Measurements from ENCODE around the gene FBLN5. TPM values are rescaled to one million over a fixed set of nuclear protein-coding genes. Genes with fewer than 3 reads are reported as not detected.
A peak's percentile ranks its signal among the peaks of the same experiment; 100 is the strongest.

The FBLN5 gene
- polyA plus RNA-seq, 2 donors: 3.3 to 9.7 TPM

GRCh38 chr14:91918186-91918883 lies 29.2 kb downstream of the FBLN5 start:
- 62% methylated on average over 5 of the region's 5 CpGs for WGBS, 2 donors
- Histone ChIP-seq H3K9me3 (ENCODE audit: control insufficient read depth in 2 of 2, insufficient read depth in 1 of 2, low read depth in 1 of 2, low read length in 1 of 2) (peaks cover 0 to 2% of the 10 kb centered on the region in 2 donors), H3K4me1 (ENCODE audit: control insufficient read depth in 2 of 2, insufficient read depth in 2 of 2, low read length in 1 of 2) (peaks cover 0 to 2% of the 10 kb centered on the region in 2 donors), H3K27ac (ENCODE audit: low read depth in 2 of 2, low read length in 1 of 2) (peak overlapping the region in 1 of 2 donors; percentile 2), H3K4me3 (ENCODE audit: low read depth in 1 of 2, low read length in 2 of 2) (no peak overlapping the region), H3K27me3 (ENCODE audit: control insufficient read depth in 1 of 2, insufficient read depth in 2 of 2, low read length in 2 of 2) (no peaks in the 10 kb centered on the region), H3K36me3 (ENCODE audit: control insufficient read depth in 2 of 2, insufficient read depth in 2 of 2, low read length in 1 of 2) (no peaks in the 10 kb centered on the region)

- Histone ChIP-seq H3K27ac (ENCODE audit: low read depth in 2 of 2, low read length in 1 of 2) (no peak overlapping the region), H3K4me1 (ENCODE audit: control insufficient read depth in 2 of 2, insufficient read depth in 2 of 2, low read length in 1 of 2) (no peaks in the 10 kb centered on the region), H3K9me3 (ENCODE audit: control insufficient read depth in 2 of 2, insufficient read depth in 1 of 2, low read depth in 1 of 2, low read length in 1 of 2) (peaks cover 0 to 3% of the 10 kb centered on the region in 2 donors), H3K36me3 (ENCODE audit: control insufficient read depth in 2 of 2, insufficient read depth in 2 of 2, low read length in 1 of 2) (peaks cover 0 to 2% of the 10 kb centered on the region in 2 donors), H3K27me3 (ENCODE audit: control insufficient read depth in 1 of 2, insufficient read depth in 2 of 2, low read length in 2 of 2) (no peaks in the 10 kb centered on the region), H3K4me3 (ENCODE audit: low read depth in 1 of 2, low read length in 2 of 2) (no peak overlapping the region)
- WGBS, 2 donors: 64 to 72% methylated on average over 5 of the region's 5 CpGs
These were observed 35.5 kb downstream of the FBLN5 start for GRCh38 chr14:91912035-91912434.

GRCh38 chr14:91911474-91912032 lies 35.9 kb downstream of the FBLN5 start:
- H3K4me1 ChIP-seq (ENCODE audit: control insufficient read depth in 2 of 2, insufficient read depth in 2 of 2, low read length in 1 of 2): no peaks in the 10 kb centered on the region
- H3K4me3 ChIP-seq (ENCODE audit: low read depth in 1 of 2, low read length in 2 of 2): no peak overlapping the region
- no peaks in the 10 kb centered on the region for H3K27me3 ChIP-seq (ENCODE audit: control insufficient read depth in 1 of 2, insufficient read depth in 2 of 2, low read length in 2 of 2)
- H3K9me3 ChIP-seq (ENCODE audit: control insufficient read depth in 2 of 2, insufficient read depth in 1 of 2, low read depth in 1 of 2, low read length in 1 of 2): peaks cover 0 to 3% of the 10 kb centered on the region in 2 donors
- H3K27ac ChIP-seq (ENCODE audit: low read depth in 2 of 2, low read length in 1 of 2): no peak overlapping the region
- H3K36me3 ChIP-seq (ENCODE audit: control insufficient read depth in 2 of 2, insufficient read depth in 2 of 2, low read length in 1 of 2): peaks cover 0 to 2% of the 10 kb centered on the region in 2 donors
- 40 to 46% methylated on average over 9 of the region's 9 CpGs for WGBS, 2 donors

- H3K27ac ChIP-seq (ENCODE audit: low read depth in 2 of 2, low read length in 1 of 2): no peak overlapping the region
- H3K4me1 ChIP-seq (ENCODE audit: control insufficient read depth in 2 of 2, insufficient read depth in 2 of 2, low read length in 1 of 2): no peaks in the 10 kb centered on the region
- H3K36me3 ChIP-seq (ENCODE audit: control insufficient read depth in 2 of 2, insufficient read depth in 2 of 2, low read length in 1 of 2): peaks cover 0 to 2% of the 10 kb centered on the region in 2 donors
- no peak overlapping the region for H3K4me3 ChIP-seq (ENCODE audit: low read depth in 1 of 2, low read length in 2 of 2)
- H3K9me3 ChIP-seq (ENCODE audit: control insufficient read depth in 2 of 2, insufficient read depth in 1 of 2, low read depth in 1 of 2, low read length in 1 of 2): peaks cover 0 to 3% of the 10 kb centered on the region in 2 donors
- WGBS, 2 donors: 85 to 91% methylated on average over 9 of the region's 9 CpGs
- H3K27me3 ChIP-seq (ENCODE audit: control insufficient read depth in 1 of 2, insufficient read depth in 2 of 2, low read length in 2 of 2): no peaks in the 10 kb centered on the region
These were observed 37.3 kb downstream of the FBLN5 start for GRCh38 chr14:91910196-91910595.

- peaks cover 0 to 2% of the 10 kb centered on the region in 2 donors for H3K36me3 ChIP-seq (ENCODE audit: control insufficient read depth in 2 of 2, insufficient read depth in 2 of 2, low read length in 1 of 2)
- peaks cover 0 to 3% of the 10 kb centered on the region in 2 donors for H3K9me3 ChIP-seq (ENCODE audit: control insufficient read depth in 2 of 2, insufficient read depth in 1 of 2, low read depth in 1 of 2, low read length in 1 of 2)
- H3K4me3 ChIP-seq (ENCODE audit: low read depth in 1 of 2, low read length in 2 of 2): no peak overlapping the region
- H3K27me3 ChIP-seq (ENCODE audit: control insufficient read depth in 1 of 2, insufficient read depth in 2 of 2, low read length in 2 of 2): no peaks in the 10 kb centered on the region
- no peaks in the 10 kb centered on the region for H3K4me1 ChIP-seq (ENCODE audit: control insufficient read depth in 2 of 2, insufficient read depth in 2 of 2, low read length in 1 of 2)
- 83 to 94% methylated on average over 2 of the region's 2 CpGs for WGBS, 2 donors
- H3K27ac ChIP-seq (ENCODE audit: low read depth in 2 of 2, low read length in 1 of 2): no peak overlapping the region
These were observed 41.1 kb downstream of the FBLN5 start for GRCh38 chr14:91906374-91906773.

GRCh38 chr14:91904956-91905645 lies 42.4 kb downstream of the FBLN5 start:
- no peaks in the 10 kb centered on the region for H3K4me1 ChIP-seq (ENCODE audit: control insufficient read depth in 2 of 2, insufficient read depth in 2 of 2, low read length in 1 of 2)
- H3K36me3 ChIP-seq (ENCODE audit: control insufficient read depth in 2 of 2, insufficient read depth in 2 of 2, low read length in 1 of 2): no peaks in the 10 kb centered on the region
- no peak overlapping the region for H3K4me3 ChIP-seq (ENCODE audit: low read depth in 1 of 2, low read length in 2 of 2)
- H3K27ac ChIP-seq (ENCODE audit: low read depth in 2 of 2, low read length in 1 of 2): no peak overlapping the region
- peaks cover 0 to 3% of the 10 kb centered on the region in 2 donors for H3K9me3 ChIP-seq (ENCODE audit: control insufficient read depth in 2 of 2, insufficient read depth in 1 of 2, low read depth in 1 of 2, low read length in 1 of 2)
- WGBS, 2 donors: 81 to 85% methylated on average over 9 of the region's 9 CpGs
- no peaks in the 10 kb centered on the region for H3K27me3 ChIP-seq (ENCODE audit: control insufficient read depth in 1 of 2, insufficient read depth in 2 of 2, low read length in 2 of 2)

GRCh38 chr14:91904483-91904882 lies 43.0 kb downstream of the FBLN5 start:
- WGBS, 2 donors: 73 to 84% methylated on average over 8 of the region's 8 CpGs
- H3K9me3 ChIP-seq (ENCODE audit: control insufficient read depth in 2 of 2, insufficient read depth in 1 of 2, low read depth in 1 of 2, low read length in 1 of 2): peaks cover 0 to 3% of the 10 kb centered on the region in 2 donors
- no peaks in the 10 kb centered on the region for H3K4me1 ChIP-seq (ENCODE audit: control insufficient read depth in 2 of 2, insufficient read depth in 2 of 2, low read length in 1 of 2)

GRCh38 chr14:91903070-91903469 lies 44.4 kb downstream of the FBLN5 start:
- Histone ChIP-seq H3K27me3 (ENCODE audit: control insufficient read depth in 1 of 2, insufficient read depth in 2 of 2, low read length in 2 of 2) (no peaks in the 10 kb centered on the region), H3K4me3 (ENCODE audit: low read depth in 1 of 2, low read length in 2 of 2) (no peak overlapping the region), H3K4me1 (ENCODE audit: control insufficient read depth in 2 of 2, insufficient read depth in 2 of 2, low read length in 1 of 2) (no peaks in the 10 kb centered on the region), H3K36me3 (ENCODE audit: control insufficient read depth in 2 of 2, insufficient read depth in 2 of 2, low read length in 1 of 2) (no peaks in the 10 kb centered on the region), H3K9me3 (ENCODE audit: control insufficient read depth in 2 of 2, insufficient read depth in 1 of 2, low read depth in 1 of 2, low read length in 1 of 2) (peaks cover 0 to 3% of the 10 kb centered on the region in 2 donors), H3K27ac (ENCODE audit: low read depth in 2 of 2, low read length in 1 of 2) (no peak overlapping the region)
- WGBS, 2 donors: 39 to 60% methylated on average over 2 of the region's 2 CpGs

More at GRCh38 chr14:91904483-91904882, 43.0 kb downstream of the FBLN5 start:
- Histone ChIP-seq H3K36me3 (ENCODE audit: control insufficient read depth in 2 of 2, insufficient read depth in 2 of 2, low read length in 1 of 2) (no peaks in the 10 kb centered on the region), H3K4me3 (ENCODE audit: low read depth in 1 of 2, low read length in 2 of 2) (no peak overlapping the region), H3K27me3 (ENCODE audit: control insufficient read depth in 1 of 2, insufficient read depth in 2 of 2, low read length in 2 of 2) (no peaks in the 10 kb centered on the region), H3K27ac (ENCODE audit: low read depth in 2 of 2, low read length in 1 of 2) (no peak overlapping the region)

- no peaks in the 10 kb centered on the region for H3K27me3 ChIP-seq (ENCODE audit: control insufficient read depth in 1 of 2, insufficient read depth in 2 of 2, low read length in 2 of 2)
- peaks cover 0 to 3% of the 10 kb centered on the region in 2 donors for H3K9me3 ChIP-seq (ENCODE audit: control insufficient read depth in 2 of 2, insufficient read depth in 1 of 2, low read depth in 1 of 2, low read length in 1 of 2)
- no peak overlapping the region for H3K27ac ChIP-seq (ENCODE audit: low read depth in 2 of 2, low read length in 1 of 2)
- H3K36me3 ChIP-seq (ENCODE audit: control insufficient read depth in 2 of 2, insufficient read depth in 2 of 2, low read length in 1 of 2): no peaks in the 10 kb centered on the region
- no peaks in the 10 kb centered on the region for H3K4me1 ChIP-seq (ENCODE audit: control insufficient read depth in 2 of 2, insufficient read depth in 2 of 2, low read length in 1 of 2)
- WGBS, 2 donors: 78 to 87% methylated on average over 3 of the region's 3 CpGs
- H3K4me3 ChIP-seq (ENCODE audit: low read depth in 1 of 2, low read length in 2 of 2): no peak overlapping the region
These were observed 45.2 kb downstream of the FBLN5 start for GRCh38 chr14:91902336-91902735.

Measured in esophagus (tissue), 2 donors.